Superior temporal gyrus (tissue), 1 donor: ENCODE data around the gene GPRASP3.

Source experiments
- DNase-seq: peaks from one replicate; pipeline ENCODE4 v3.0.0-alpha.2; 2016; ENCODE audit errors: extremely low spot score

GPRASP3 gene

DNA sequence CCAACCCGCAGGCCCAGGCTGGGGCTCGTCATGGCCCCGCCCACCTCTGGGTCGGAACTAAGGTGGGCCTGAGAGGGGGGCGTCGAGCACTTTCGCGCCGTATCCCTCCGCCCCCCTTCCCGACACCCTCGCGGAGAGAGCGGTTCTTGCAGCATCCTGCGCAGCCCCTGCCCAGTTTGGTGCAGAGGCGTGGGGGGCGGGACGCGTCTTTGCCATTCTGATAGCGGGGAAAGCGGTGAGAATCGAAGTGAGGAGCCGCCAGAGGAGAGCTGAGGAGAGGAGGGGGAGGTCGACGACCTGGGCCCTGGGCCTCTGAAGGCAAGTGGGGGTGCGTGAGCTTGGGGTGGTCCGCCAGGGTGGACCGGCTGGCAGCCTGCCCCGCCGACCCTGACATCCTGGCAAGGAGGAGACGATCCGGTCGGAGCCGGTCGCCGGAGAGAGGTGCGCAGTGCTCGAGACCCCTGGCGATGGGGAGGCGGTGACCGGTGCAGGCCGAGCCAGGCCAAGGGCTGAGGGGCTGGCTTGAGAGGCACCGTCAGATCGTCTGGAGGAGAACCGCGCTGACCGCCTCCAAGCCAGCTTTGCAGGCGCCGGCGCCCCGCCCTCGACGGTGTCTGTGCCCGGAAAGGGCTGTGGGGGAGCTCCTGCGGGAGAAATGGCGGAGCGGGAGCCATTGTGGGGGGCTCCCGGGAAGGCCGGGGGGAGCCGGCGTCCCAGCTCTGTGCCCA is 25.5 kb downstream of the GPRASP3 start:
- no peak for DNase-seq

GRCh38 chrX:102765217-102765616 is 44.7 kb downstream of the GPRASP3 start:
- DNase-seq: no peak

GRCh38 chrX:102765809-102766208 is 45.3 kb downstream of the GPRASP3 start:
- peak; percentile 22 for DNase-seq

DNA sequence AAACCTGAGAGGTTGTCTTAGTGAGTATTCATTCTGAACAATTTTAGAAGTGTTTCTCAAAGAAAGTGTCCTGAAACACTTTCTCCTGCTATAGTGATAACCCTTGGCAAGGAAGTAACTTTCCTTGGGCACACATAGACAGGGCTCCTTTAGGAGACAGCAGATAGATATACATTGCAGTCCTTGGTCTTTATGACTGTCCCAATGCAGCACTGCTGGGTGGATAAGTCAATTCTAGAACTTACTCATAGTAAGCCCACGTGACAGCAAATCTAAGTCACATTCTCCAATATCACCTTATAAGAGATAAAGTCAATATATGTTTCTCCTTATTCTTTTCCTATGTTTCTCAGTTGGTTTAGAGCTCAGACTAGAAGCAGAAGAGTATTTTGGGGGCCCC is 46.7 kb downstream of the GPRASP3 start:
- DNase-seq: no peak

DNA sequence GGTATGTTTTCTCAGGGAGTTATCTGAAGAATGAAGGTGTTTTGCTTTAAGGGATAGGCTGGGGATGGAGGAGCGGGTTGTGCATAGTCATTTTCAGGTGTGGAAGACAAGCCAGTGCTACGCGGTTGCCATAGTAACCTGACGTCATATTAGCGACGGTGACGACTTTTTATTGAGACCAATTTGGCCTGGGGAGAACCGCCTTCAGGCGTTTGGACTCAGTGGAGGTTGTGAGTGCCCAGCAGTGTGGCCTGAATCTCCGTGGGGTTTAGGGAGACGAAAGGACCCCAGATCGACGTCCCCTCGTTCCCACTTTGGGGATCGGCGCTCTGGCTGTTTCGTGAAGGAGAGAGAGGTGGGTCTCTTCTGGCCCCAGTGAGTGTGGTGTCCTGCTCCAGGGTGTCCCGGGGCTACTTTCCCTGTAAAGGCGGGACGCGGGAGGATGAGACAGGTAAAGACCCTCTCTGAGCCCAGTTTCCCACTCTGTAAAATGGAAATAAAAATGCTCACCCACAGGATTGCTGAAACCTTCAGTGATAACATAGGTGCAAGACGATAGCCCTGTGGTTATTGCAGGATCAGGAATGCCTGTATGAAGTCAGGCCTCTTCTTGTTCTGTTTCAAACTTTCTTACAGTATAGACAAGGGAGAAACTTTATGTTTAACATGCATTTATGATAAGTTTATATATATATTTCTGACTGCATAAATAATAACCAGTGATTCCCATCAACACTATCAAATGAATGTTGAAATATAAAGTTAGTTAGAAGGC is 48.6 kb downstream of the GPRASP3 start:
- peak; percentile 85 for DNase-seq
